Mesenchymal stem cell (in vitro differentiated cells and primary cell): ENCODE data around the gene SYNPO.

ENCODE experiments used
- DNase-seq: peaks from one replicate; pipeline ENCODE4 v3.0.0-alpha.2; 2013
- H2AFZ ChIP-seq: one replicate; pipeline ENCODE4 v1.6.1; 2013; ENCODE audit warnings: low read depth, mild to moderate bottlenecking, control low read depth, inconsistent platforms, low read length, moderate library complexity
- H2AK5ac ChIP-seq: 2 replicates; pipeline ENCODE4 v1.6.1; 2013; ENCODE audit warnings: low read length, moderate library complexity, mild to moderate bottlenecking, inconsistent platforms; ENCODE audit not compliant: severe bottlenecking
- H2BK120ac ChIP-seq: one replicate; pipeline ENCODE4 v1.6.1; 2013; ENCODE audit warnings: low read depth, mild to moderate bottlenecking, inconsistent platforms, low read length, moderate library complexity
- H2BK12ac ChIP-seq, 2 experiments: one replicate each; pipeline ENCODE4 v1.6.1; 2013; ENCODE audit warnings: inconsistent platforms in 2 of 2, low read length in 2 of 2, mild to moderate bottlenecking in 2 of 2, moderate library complexity in 2 of 2, control low read depth in 1 of 2
- H2BK15ac ChIP-seq: one replicate; pipeline ENCODE4 v1.6.1; 2013; ENCODE audit warnings: mild to moderate bottlenecking, low read depth, inconsistent platforms; ENCODE audit not compliant: poor library complexity, severe bottlenecking
- H2BK5ac ChIP-seq: 2 replicates; pipeline ENCODE4 v1.6.1; 2013; ENCODE audit warnings: low read depth, mild to moderate bottlenecking, low read length, control low read depth, inconsistent platforms; ENCODE audit not compliant: poor library complexity, severe bottlenecking
- H3K14ac ChIP-seq, 2 experiments: one replicate each; pipeline ENCODE4 v1.6.1; 2013; ENCODE audit warnings: inconsistent platforms in 2 of 2, low read length in 2 of 2, control low read depth in 1 of 2, mild to moderate bottlenecking in 1 of 2, moderate library complexity in 1 of 2
- H3K18ac ChIP-seq, 2 experiments: one replicate each; pipeline ENCODE4 v1.6.1; 2013; ENCODE audit warnings: inconsistent platforms in 2 of 2, low read length in 2 of 2, control low read depth in 1 of 2, low read depth in 1 of 2, mild to moderate bottlenecking in 1 of 2
- H3K23ac ChIP-seq, 2 experiments: one replicate each; pipeline ENCODE4 v1.6.1; 2013; ENCODE audit warnings: inconsistent platforms in 2 of 2, low read length in 2 of 2, mild to moderate bottlenecking in 2 of 2, moderate library complexity in 2 of 2, control low read depth in 1 of 2
- H3K27ac ChIP-seq: 2 replicates; pipeline ENCODE4 v1.5.1; 2013; ENCODE audit warnings: mild to moderate bottlenecking, moderate library complexity, low read length, control low read depth, inconsistent platforms; ENCODE audit not compliant: poor library complexity, severe bottlenecking
- H3K27me3 ChIP-seq, 2 experiments: 2 replicates each; pipeline versions ENCODE4 v1.6.1 to v1.7.0; 2013; ENCODE audit warnings: low read length in 2 of 2, mild to moderate bottlenecking in 2 of 2, moderate library complexity in 2 of 2, control low read depth in 1 of 2, inconsistent platforms in 1 of 2; ENCODE audit not compliant: control insufficient read depth in 1 of 2, insufficient read depth in 1 of 2
- H3K36me3 ChIP-seq, 2 experiments: 2 replicates each; pipeline versions ENCODE4 v1.6.1 to v1.7.0; 2013; ENCODE audit warnings: low read length in 2 of 2, control low read depth in 1 of 2, inconsistent platforms in 1 of 2, low read depth in 1 of 2, mild to moderate bottlenecking in 1 of 2; ENCODE audit not compliant: insufficient read depth in 2 of 2, control insufficient read depth in 1 of 2
- H3K4ac ChIP-seq, 2 experiments: one replicate each; pipeline ENCODE4 v1.6.1; 2013; ENCODE audit warnings: inconsistent platforms in 2 of 2, low read length in 2 of 2, mild to moderate bottlenecking in 2 of 2, moderate library complexity in 2 of 2, control low read depth in 1 of 2, low read depth in 1 of 2
- H3K4me1 ChIP-seq: 2 replicates; pipeline ENCODE4 v1.6.1; 2013; ENCODE audit warnings: low read depth, low read length, control low read depth; ENCODE audit not compliant: control insufficient read depth, insufficient read depth
- H3K4me2 ChIP-seq: 2 replicates; pipeline ENCODE4 v1.6.1; 2013; ENCODE audit warnings: low read length, mild to moderate bottlenecking, inconsistent platforms; ENCODE audit not compliant: poor library complexity, severe bottlenecking
- H3K4me3 ChIP-seq, 2 experiments: 2 replicates each; pipeline versions ENCODE4 v1.5.1 to v1.7.0; 2013; ENCODE audit warnings: low read length in 2 of 2, mild to moderate bottlenecking in 2 of 2, control low read depth in 1 of 2, low read depth in 1 of 2; ENCODE audit not compliant: insufficient read depth in 1 of 2
- H3K79me1 ChIP-seq: replicated peaks from 2 replicates; pipeline ENCODE4 v1.6.1; 2013; ENCODE audit warnings: mild to moderate bottlenecking, control low read depth, low read length, inconsistent platforms; ENCODE audit not compliant: poor library complexity, severe bottlenecking
- H3K9ac ChIP-seq: 2 replicates; pipeline ENCODE4 v1.7.0; 2013; ENCODE audit warnings: mild to moderate bottlenecking, low read length, moderate library complexity
- H3K9me3 ChIP-seq: 2 replicates; pipeline ENCODE4 v1.7.0; 2013; ENCODE audit warnings: mild to moderate bottlenecking, low read length; ENCODE audit not compliant: control insufficient read depth
- H4K8ac ChIP-seq: one replicate; pipeline ENCODE4 v1.6.1; 2013; ENCODE audit warnings: inconsistent platforms, mild to moderate bottlenecking, low read length, moderate library complexity
- H4K91ac ChIP-seq: one replicate; pipeline ENCODE4 v1.6.1; 2013; ENCODE audit warnings: mild to moderate bottlenecking, low read length, inconsistent platforms
- WGBS: methylation state at CpG from one replicate; pipeline ENCODE4 v1.1.7; 2013; ENCODE audit warnings: mixed read lengths; 5-methylcytosine and 5-hydroxymethylcytosine counted together

The SYNPO gene

GRCh38 chr5:150598006-150598405 is 42.5 kb upstream of the SYNPO start:
- no peak overlapping the region for H3K23ac ChIP-seq
- no peak for DNase-seq
- H3K18ac ChIP-seq, result peak overlapping the region in 1 of 2 experiments; percentile 53
- H2BK12ac ChIP-seq, result peak overlapping the region; percentile 15 to 69
- H3K9ac ChIP-seq, result no peak overlapping the region
- H3K36me3 ChIP-seq, result no peaks in the 10 kb centered on the region
- H4K91ac ChIP-seq, result no peak overlapping the region
- H3K4ac ChIP-seq, result no peak overlapping the region
- H3K27me3 ChIP-seq, result peaks cover 0 to 22% of the 10 kb centered on the region in 2 experiments
- WGBS, result 83% methylated on average over 10 of the region's 10 CpGs
- no peak overlapping the region for H3K4me2 ChIP-seq
- no peak overlapping the region for H3K27ac ChIP-seq
- no peak overlapping the region for H2BK5ac ChIP-seq
- H3K14ac ChIP-seq, result no peak overlapping the region
- H2AK5ac ChIP-seq, result no peak overlapping the region
- no peaks in the 10 kb centered on the region for H3K79me1 ChIP-seq
- no peak overlapping the region for H2BK15ac ChIP-seq
- H3K4me3 ChIP-seq, result no peak overlapping the region
- H2AFZ ChIP-seq, result no peak overlapping the region
- H3K4me1 ChIP-seq, result peaks cover 13% of the 10 kb centered on the region
- no peak overlapping the region for H2BK120ac ChIP-seq
- H4K8ac ChIP-seq, result no peak overlapping the region
- no peaks in the 10 kb centered on the region for H3K9me3 ChIP-seq

GRCh38 chr5:150598821-150599273 is 41.6 kb upstream of the SYNPO start:
- peaks cover 0 to 29% of the 10 kb centered on the region in 2 experiments for H3K27me3 ChIP-seq
- no peaks in the 10 kb centered on the region for H3K79me1 ChIP-seq
- no peak for DNase-seq
- H2BK12ac ChIP-seq, result no peak overlapping the region
- H3K9ac ChIP-seq, result no peak overlapping the region
- H2AK5ac ChIP-seq, result peak overlapping the region; percentile 1
- WGBS, result 94% methylated on average over 12 of the region's 12 CpGs
- no peak overlapping the region for H2BK120ac ChIP-seq
- H3K14ac ChIP-seq, result no peak overlapping the region
- H3K4me2 ChIP-seq, result no peak overlapping the region
- H3K4me3 ChIP-seq, result no peak overlapping the region
- H3K4me1 ChIP-seq, result peaks cover 13% of the 10 kb centered on the region
- H3K36me3 ChIP-seq, result no peaks in the 10 kb centered on the region
- H2AFZ ChIP-seq, result no peak overlapping the region
- H3K4ac ChIP-seq, result no peak overlapping the region
- H2BK15ac ChIP-seq, result no peak overlapping the region
- H3K18ac ChIP-seq, result no peak overlapping the region
- H3K27ac ChIP-seq, result no peak overlapping the region
- H4K8ac ChIP-seq, result no peak overlapping the region
- H4K91ac ChIP-seq, result peak overlapping the region; percentile 11
- H3K9me3 ChIP-seq, result no peaks in the 10 kb centered on the region
- H2BK5ac ChIP-seq, result no peak overlapping the region
- H3K23ac ChIP-seq, result no peak overlapping the region

- H3K4me2 ChIP-seq, result no peak overlapping the region
- WGBS, result 89% methylated on average over 5 of the region's 5 CpGs
Measured at GRCh38 chr5:150599281-150599680, 41.2 kb upstream of the SYNPO start.

GRCh38 chr5:150599917-150600511 is 40.4 kb upstream of the SYNPO start:
- Histone ChIP-seq H3K4me3 (no peak overlapping the region), H3K4me2 (no peak overlapping the region), H3K14ac (no peak overlapping the region), H3K9me3 (no peaks in the 10 kb centered on the region), H3K23ac (no peak overlapping the region), H2AK5ac (peak overlapping the region; percentile 38), H2BK12ac (peak overlapping the region in 1 of 2 experiments; percentile 14), H4K8ac (no peak overlapping the region), H3K9ac (no peak overlapping the region), H2BK15ac (no peak overlapping the region), H2BK120ac (no peak overlapping the region), H2BK5ac (no peak overlapping the region), H3K79me1 (no peaks in the 10 kb centered on the region), H3K18ac (no peak overlapping the region), H4K91ac (peak overlapping the region; percentile 32), H3K4ac (no peak overlapping the region), H3K27me3 (peaks cover 0 to 28% of the 10 kb centered on the region in 2 experiments), H3K27ac (no peak overlapping the region), H3K36me3 (no peaks in the 10 kb centered on the region), H2AFZ (no peak overlapping the region), H3K4me1 (peaks cover 13% of the 10 kb centered on the region)
- peak; percentile 86 for DNase-seq
- 82% methylated on average over 11 of the region's 11 CpGs for WGBS

More at GRCh38 chr5:150599281-150599680, 41.2 kb upstream of the SYNPO start:
- Histone ChIP-seq H2BK15ac (no peak overlapping the region), H3K79me1 (no peaks in the 10 kb centered on the region), H3K4me3 (no peak overlapping the region), H3K4ac (no peak overlapping the region), H3K9ac (no peak overlapping the region), H3K27ac (no peak overlapping the region), H2BK5ac (no peak overlapping the region), H3K36me3 (no peaks in the 10 kb centered on the region), H4K8ac (no peak overlapping the region), H3K9me3 (no peaks in the 10 kb centered on the region), H3K23ac (no peak overlapping the region), H2AK5ac (peak overlapping the region; percentile 1), H2BK12ac (no peak overlapping the region), H2AFZ (no peak overlapping the region), H3K4me1 (peaks cover 13% of the 10 kb centered on the region), H3K14ac (no peak overlapping the region), H4K91ac (no peak overlapping the region), H3K27me3 (peaks cover 0 to 30% of the 10 kb centered on the region in 2 experiments), H2BK120ac (no peak overlapping the region), H3K18ac (no peak overlapping the region)
- DNase-seq, result no peak
